ENCODE results near the gene ANKMY1.

The ANKMY1 gene, protein sequence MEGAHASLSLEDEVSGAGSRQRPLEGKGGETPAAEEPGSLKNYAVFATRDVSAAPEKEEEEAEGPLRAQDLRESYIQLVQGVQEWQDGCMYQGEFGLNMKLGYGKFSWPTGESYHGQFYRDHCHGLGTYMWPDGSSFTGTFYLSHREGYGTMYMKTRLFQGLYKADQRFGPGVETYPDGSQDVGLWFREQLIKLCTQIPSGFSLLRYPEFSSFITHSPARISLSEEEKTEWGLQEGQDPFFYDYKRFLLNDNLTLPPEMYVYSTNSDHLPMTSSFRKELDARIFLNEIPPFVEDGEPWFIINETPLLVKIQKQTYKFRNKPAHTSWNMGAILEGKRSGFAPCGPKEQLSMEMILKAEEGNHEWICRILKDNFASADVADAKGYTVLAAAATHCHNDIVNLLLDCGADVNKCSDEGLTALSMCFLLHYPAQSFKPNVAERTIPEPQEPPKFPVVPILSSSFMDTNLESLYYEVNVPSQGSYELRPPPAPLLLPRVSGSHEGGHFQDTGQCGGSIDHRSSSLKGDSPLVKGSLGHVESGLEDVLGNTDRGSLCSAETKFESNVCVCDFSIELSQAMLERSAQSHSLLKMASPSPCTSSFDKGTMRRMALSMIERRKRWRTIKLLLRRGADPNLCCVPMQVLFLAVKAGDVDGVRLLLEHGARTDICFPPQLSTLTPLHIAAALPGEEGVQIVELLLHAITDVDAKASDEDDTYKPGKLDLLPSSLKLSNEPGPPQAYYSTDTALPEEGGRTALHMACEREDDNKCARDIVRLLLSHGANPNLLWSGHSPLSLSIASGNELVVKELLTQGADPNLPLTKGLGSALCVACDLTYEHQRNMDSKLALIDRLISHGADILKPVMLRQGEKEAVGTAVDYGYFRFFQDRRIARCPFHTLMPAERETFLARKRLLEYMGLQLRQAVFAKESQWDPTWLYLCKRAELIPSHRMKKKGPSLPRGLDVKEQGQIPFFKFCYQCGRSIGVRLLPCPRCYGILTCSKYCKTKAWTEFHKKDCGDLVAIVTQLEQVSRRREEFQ

DNA sequence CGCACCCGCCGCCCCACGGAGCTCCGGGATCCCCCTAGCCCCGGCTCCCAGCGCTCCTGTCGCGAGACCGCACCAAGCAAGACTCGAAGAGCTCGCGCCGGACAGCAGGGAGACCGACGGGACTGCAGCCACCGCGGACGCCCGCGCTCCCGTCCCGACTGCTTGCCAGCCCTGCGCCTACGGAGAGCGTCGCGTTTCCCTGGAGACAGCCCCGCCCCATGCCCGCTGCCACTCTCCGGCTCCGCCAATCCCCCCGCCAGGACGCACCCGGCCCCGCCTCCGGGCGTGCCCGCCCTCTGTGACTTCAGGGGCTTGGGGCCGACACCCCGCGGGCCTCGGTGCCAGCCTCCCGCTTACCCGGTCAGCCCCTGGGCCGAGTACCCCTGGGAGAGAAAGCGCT is at the start of gene ANKMY1:
ANKMY1 (minus strand) TSS at position 181 of the 400 bp plus-strand sequence. CDS start 653 bp downstream, outside the sequence.
- no peak for DNase-seq

DNA sequence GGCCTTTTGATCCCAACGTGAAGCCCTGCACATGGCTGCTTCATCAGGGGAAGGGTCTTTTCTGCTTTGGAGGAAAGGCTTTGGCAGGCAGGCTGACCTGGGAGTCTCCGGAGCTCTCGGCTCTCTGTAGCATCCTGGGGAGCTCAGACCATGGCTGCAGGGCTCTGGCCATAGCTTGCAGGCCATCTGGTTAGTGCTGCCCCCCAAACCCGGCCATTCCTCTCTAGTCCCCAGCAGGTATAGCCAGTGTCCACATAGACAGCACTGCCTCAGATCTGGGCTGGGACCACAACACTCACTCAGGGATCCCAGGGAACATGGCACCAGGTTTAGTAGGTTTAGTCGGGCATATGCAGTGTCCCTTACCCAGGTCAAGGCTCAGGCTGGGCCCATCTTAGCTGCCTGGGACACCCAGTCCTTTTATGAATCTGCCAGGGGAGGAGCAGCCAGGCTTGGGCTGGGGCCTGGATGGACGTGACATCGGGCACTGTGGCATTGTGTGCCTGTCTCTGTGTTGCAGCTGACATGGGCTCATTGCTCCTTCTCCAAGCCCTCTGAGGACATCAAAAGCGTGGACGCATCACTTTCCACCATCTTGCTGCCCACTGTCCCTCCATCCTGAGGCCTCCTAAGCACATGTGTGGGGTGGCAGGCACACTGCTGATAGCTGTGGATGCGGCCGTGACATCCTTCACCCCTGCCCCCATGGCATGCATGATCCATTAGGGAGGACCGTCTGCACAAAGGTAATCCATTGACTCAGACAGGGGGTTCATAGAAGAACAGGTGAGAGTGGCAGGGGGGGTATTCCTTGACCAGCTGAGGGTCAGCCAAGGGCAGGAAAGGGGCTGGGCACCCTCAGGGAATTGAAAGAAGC is 48.3 kb upstream of the ANKMY1 start:
- no peak for DNase-seq

DNA sequence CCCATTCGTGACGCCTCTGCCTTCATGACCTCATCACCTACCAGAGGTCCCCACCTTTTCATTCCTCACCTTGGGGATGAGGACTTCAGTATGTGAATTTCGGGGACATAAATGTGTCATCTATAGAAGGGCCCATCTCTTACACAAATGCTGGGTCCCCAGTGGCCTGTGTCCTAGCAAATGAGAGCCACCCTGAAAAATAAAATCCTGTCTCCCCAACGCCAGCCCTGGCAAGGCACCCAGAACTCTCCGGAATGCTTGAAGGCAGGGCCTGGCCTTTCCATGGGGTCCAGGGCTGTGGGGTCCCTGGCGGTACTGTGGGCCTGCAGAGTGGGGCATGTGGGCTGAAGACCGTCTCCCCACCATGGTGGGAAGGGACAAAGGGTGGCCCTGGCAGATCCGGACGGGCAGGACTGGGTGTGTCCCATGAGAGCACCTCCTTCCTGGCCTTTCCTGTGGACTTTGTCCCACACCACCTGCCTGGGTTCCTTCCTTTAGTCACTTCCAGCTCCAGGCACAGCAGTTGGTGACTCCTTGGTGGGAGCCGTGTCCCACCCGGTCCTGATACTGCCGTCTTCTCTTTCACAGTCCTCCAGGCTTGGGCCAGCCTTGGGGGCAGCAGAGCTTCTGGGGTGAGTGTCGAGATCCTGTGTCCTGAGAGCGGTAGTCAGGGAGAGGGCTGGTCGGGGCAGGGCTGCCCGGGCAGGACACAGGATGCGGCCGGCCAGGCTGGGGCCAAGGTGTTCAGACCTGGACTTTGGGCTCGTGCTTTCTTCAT is 47.3 kb upstream of the ANKMY1 start:
- no peak for DNase-seq

DNA sequence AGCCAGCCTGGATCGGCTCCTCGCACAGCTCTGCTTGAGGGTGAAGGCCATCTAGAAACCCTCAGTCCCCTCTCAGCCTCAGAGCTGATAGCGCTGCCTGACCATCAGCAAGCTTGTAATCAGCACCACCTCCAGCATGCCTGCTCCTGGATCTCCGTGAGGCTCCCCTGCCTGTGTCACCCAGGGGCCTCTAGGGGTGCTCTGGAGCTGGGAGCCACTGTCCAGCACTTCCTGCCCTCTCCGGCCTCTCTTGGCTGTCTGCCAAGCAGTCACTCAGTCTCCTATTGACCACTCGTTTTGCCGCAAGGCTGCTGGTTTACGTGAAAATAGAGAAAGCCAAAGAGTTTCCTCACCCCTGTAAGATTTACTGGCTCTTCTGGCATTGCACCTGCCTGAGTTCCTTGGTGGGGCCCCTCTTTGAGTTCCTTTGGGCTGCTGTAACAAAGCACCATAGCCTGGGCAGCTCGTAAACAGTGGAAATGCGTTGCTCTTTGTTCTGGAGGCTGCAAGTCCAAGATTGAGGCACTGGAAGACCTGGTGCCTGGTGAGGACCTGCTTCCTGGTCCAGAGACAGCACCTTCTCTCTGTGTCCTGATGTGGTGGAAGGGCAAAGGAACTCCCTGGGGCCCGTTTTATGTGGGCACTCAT is 46.6 kb upstream of the ANKMY1 start:
- no peak for DNase-seq

DNA sequence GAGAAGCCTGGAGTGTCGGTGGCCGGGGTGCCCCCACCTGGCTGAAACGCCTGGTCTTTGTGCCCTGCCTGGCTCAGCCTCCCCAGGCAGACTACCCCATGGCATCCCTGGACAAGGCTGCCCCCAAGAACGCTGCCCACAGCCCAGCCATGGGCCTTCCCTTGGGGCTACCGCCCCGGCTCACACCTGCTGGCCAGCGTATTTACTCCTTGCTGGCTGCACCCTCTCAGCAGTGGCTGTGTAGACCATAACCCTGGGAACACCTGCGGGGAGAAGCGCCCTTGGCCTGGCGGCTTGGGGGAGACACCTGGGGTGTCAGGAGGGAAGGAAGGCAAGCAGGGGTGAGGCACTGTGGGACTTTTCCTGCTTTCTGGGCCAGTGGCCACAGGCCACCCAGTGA is 46.1 kb upstream of the ANKMY1 start:
- no peak for DNase-seq

DNA sequence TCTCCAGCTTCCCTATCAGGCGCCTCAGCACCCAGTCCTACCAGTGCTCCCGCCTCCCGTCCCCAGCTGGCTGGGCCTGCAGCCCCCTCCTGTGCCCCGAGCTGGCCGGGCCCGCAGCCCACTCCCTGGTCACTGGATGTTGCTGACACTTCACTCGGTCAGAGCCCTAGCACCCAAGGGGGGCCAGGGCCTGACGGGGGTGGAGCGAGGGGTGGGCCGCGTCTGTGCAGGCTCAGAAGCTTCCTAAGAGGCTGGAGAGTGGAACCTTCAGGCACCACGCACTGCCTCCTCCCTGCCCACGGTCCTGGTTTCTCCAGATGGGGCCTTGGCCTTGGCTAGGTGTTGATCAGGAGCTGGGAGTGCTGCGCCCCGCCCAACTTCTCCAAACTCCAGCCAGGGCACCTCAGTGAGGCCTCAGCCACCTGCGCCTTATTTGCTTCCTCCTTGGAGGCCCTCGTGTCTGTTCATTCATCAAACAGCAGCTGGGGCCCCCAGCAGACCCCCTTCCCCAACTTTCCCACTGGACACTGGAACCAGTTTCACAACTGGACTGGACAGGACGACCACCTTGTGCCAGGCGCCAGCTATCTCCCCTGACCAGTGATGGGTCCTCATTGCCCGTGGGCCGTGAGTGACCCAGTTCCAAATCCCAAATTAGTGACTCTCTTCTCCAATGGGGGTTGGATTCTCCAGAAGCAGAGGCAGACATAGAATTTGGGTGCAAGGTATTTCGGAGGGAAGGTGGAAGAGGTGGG is 45.5 kb upstream of the ANKMY1 start:
- DNase-seq: no peak

DNA sequence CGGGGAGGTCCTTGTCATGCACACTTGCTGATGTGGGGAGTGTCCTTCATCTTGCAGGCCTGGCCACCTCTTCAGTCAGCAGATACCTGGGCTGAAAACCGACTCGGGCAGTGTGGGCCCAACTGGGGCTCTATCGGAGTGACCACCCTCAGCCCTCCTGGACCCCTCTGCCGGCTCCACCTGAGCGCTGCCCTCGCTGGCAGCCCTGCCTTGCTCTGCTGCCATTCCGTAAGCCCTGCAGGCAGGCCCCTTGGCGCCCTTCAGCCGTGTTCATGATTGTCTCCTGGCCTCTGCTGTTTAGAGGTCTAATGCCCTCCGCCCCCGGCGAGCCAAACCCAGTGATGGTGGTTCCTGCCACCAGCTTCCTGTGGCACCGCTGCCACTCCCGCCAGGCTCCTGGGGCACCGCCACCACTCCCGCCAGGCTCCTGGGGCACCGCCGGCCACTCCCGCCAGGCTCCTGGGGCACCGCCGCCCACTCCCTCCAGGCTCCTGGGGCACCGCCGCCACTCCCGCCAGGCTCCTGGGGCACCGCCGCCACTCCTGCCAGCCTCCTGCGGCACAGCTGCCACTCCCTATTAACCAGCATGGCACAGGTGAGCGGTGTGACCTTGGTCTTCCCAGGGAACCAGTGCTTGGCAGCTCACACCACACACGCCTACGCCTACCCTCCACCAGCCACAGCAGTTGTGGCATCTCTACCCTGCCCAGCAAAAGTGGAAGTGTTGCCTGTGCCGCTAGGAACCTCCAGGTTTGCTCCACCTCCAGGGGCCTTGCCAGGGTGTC is 44.7 kb upstream of the ANKMY1 start:
- DNase-seq: no peak

DNA sequence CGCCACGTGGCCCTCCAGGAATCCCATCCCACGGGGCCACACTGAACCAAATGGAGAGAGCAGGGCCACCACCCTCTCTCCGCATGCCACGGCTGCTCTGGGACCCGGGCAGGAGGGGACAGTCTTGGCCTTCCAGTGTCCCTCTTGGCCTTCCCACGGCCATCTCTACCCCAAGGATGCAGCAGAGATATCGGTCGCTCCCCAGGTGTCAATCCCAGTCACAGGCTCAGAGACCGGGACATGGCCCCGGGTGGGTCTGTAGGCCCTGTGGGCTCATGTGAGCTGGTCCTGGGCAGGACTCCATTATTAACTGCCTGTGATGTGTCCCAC is 44.0 kb upstream of the ANKMY1 start:
- no peak for DNase-seq

DNA sequence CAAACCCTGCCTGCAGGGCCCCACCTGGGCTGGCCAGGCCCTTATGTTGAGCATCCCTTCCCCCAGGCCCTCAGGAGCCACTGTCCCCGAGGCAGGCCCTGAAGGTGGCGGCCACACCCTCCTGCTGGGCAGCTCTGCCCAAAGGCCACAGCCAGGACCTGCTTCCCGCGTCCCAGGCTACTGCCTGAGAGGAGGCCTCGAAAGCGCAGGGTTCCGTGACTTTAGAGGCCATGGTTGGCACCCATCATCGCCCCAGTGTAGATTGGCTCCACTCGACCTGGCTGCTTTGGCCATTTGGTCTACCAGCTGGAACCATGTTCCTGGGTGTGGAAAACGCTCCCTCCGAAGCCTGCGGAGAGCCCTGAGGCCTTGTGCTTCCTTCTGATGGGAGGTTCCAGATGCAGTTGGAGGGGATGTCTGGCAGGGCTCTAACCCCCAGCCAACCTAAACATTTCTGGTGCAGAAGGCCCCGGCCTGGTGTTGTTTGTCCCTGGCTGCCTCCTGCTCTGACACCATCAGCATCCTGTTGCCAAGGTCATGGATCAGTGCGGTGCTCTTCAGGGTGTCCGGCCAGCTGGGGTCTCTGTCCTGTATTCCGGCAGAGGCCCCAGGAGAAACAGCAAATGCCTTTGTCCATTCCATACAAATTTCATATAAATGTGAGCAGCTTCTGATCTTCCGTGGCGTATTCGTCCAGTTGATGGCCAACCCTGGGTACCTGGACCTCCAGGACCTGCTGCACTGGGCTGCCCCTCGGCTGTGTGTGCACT is 43.5 kb upstream of the ANKMY1 start:
- DNase-seq: no peak

DNA sequence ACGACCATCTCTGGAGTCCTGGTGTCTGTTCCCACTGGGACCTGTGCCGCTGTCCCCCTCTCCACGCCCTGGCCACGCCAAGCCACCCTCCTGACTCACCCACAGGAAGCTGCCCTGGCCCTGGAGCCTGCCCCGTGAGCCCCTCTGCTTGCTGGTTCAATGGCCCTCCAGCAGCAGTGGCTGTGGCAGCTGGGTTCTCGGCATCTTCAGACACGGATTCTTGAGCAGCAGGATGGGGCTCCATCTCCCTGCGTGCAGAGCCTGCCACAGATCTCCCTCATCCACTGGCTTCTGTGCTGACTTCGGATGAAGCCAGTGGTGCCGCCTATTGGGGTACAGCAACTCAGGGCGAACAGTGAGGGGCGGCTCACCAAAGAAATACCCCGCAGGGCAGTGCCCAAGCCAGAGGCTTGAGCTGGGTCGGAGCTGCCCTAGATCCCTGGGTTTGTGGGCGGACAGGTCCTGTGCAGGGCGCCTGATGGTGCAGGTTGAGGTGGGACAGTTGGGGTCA is 42.7 kb upstream of the ANKMY1 start:
- no peak for DNase-seq

DNA sequence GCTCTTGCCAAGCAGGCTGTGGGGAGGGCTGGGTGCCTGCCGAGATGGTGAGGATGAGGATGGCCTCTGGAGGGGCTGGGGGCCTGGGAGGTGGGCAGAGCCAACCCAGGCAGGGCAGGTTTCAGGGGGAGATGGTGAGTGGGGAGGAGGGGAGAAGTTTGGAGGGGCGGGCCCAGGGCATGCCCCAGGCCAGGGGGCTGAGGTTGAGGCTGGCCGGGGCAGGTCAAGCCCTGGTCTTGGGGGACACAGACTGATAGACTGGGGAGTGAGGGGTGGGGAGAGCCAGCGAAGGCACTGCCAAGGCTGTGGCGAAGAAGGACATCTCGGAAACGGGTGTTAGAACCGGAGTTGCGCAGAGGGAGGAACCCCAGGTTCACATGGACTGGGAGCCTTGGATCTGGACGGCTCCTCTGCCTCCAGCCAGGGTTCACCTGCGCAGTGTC is 41.4 kb upstream of the ANKMY1 start:
- no peak for DNase-seq

DNA sequence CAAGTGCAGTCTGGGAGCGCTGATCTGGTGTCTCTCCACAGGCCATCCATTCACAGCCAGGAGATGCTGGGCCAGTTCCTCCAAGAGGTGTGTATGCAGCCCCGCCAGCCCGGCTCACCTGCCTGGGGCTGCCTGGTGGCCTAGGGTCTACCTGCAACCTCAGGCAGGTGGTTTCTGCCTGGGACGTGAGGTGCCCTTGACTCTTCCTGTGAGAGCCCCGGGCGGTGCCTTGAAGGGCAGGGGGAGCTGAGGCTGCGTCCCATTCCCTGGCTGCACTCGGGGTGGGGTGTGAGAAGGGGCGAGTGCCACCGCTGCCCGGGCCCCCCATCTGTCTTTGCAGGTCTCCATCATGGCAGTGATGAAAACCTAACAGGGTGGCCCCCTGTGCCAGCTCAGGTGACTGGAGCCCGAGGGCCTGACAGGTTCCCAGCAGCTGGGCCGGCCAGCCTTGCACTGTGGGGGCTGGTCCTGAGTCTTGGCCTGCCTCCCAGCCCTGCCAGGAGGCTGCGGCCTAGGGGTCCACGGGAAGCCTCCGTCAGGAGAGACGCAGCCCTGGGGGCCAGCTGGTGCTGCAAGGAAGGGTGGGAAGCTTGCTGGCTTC is 40.6 kb upstream of the ANKMY1 start:
- DNase-seq: no peak

DNA sequence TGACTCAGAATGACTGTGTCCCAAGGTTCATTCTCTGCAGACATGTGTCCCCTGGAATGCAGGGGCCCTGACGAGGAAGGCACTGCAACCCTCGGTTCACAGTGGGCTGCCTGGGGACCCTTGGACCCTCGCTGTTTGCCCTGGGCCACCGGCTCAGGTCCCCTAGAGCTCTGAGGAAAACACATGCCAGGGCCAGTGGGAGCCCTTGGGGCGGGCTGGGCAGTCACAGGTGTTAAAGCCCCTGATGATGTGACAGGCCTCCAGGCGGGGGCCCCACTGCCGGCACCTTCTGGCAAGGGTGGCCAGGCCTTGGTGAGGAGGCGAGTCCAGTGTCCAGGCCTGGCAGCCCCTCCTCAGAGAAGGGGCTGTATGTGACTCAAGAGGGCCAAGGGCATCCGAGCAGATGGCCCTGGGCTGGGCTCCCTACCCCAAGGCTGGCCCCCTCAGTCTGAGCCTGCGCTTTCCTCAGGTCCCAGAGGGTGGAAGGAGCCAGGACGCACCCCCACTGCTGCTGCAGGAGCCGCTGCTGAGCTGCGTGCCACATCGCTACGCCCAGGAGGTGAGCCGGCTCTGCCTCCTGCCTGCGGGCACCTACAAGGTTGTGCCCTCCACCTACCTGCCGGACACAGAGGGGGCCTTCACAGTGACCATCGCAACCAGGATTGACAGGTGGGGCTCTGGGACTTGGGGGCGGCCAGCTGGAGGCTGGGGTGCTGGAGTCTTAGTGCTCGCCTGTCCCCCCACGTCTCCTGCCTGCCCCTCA is 39.8 kb upstream of the ANKMY1 start:
- DNase-seq: no peak

DNA sequence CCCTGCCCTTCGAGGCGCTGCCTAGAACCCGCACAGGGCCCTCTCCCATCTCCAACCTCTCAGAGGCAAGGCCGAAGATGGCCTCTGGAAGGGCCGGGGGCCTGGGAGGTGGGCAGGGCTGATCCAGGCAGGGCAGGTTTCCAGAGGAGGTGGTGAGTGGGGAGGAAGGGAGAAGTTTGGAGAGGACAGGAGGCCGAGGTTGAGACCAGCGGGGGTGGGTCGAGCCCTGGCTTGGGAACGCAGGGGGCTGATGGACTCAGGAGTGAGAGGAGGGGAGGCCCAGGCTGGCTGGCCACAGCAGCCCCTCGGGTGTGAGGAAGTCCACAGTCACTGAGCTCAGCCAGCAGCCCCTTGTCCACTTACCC is 39.2 kb upstream of the ANKMY1 start:
- DNase-seq: no peak

DNA sequence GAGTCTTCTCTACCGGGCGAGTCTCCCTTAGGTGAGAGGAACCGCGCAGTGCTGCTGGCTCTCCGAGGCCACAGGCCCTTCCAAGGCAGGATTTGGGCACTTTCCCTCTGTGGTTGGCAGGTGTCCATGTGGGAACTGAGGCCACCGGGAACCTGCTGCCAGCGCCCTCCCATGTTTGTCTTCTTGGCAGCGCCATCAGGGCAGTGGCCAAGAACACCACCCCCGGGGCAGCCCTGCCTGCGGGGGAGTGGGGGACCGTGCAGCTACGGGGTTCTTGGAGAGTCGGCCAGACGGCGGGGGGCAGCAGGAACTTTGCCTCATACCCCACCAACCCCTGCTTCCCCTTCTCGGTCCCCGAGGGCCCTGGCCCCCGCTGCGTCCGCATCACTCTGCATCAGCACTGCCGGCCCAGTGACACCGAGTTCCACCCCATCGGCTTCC is 38.7 kb upstream of the ANKMY1 start:
- no peak for DNase-seq

DNA sequence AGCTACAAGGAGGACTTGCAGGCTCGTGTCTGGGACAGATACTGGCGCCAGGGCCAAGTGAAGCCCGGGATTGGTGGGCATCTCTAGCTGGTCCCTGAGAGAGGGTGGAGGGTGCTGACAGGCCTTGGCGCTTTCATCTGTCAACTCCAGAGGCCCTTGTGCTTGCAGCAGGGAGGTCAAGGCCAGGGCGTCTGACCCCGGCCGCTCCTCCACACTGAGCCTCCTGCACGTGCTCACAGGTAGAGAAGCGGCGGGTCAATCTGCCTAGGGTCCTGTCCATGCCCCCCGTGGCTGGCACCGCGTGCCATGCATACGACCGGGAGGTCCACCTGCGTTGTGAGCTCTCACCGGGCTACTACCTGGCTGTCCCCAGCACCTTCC is 38.3 kb upstream of the ANKMY1 start:
- no peak for DNase-seq

DNA sequence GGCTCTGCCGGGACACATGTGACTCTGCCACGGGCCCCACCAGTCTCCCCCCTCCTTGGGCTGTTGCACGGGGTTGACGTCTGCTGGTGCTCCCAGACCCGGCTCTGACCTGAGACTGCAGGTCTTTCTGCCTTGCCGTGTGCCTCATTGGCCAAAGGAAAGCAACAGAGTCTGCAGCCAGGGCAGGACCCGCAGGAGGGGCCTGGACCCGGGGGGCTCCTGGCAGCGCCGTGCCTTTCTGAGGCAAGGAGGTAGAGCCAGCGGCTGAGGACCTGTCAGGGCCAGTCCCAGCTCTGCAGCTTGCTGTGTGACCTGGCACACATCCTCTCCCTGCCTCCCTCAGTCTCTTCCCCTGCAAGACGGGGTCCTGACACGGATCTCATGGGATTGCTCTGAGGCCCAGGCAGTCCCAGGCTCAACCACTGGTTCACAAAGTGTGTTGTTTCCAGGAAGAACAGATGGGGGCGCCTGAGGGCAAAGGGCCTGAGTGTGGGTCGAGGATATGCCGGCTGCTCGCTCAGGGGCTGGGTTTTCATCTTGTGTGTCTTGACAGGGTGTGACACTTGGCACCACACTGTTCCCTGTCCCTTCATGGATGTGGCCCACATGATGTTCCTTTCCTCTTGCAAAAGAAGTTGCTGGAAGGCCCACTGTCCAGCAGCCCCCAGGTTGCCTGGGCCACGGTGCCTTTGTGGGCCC is 37.7 kb upstream of the ANKMY1 start:
- no peak for DNase-seq

All from NCI-H1417 treated with DMSO at 0.1 percent for 48 hours (cell line).